Measurements from ENCODE around the gene PARVG.
"Not testable (repeated sequence)": the region's sequence is repeated elsewhere in the genome, so short reads cannot be mapped to it uniquely, and the experiment has no call there.

PARVG gene

DNA sequence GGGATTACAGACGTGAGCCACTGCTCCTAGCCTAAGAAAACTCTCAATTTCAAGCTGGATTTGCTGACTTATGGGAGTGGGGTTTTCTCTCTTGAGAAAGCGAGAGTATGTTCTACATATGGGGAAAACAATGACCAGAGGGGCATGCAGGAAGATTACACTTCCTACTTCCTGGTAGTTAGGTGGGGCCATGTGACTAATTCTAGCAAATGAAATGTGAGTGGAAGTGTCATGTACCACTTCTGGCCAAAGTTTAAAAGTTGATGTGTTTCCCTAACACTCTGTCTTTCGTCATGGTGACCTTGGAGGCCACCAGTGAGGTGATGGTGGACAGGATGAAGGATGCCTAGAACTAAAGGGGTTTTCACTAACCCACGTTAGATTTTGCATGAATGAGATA, 50.5 kb downstream of the PARVG start:
- no peak for DNase-seq (ENCODE audit: low read depth in 1 of 2, low spot score in 1 of 2)

GRCh38 chr22:44234372-44234771, 53.6 kb downstream of the PARVG start:
- not testable (repeated sequence) for H3K27me3 ChIP-seq (ENCODE audit: insufficient read depth, poor library complexity, severe bottlenecking); H3K27ac ChIP-seq (replicated peaks); DNase-seq (ENCODE audit: low read depth in 1 of 2, low spot score in 1 of 2); H3K4me3 ChIP-seq (replicated peaks; ENCODE audit: insufficient read depth, low read length)

More for the DNA sequence above, 50.5 kb downstream of the PARVG start:
- Histone ChIP-seq H3K27ac (replicated peaks) (no peak overlapping the region), H3K27me3 (ENCODE audit: insufficient read depth, poor library complexity, severe bottlenecking) (no peaks in the 10 kb centered on the region), H3K4me3 (replicated peaks; ENCODE audit: insufficient read depth, low read length) (no peak overlapping the region)
- TF ChIP-seq, protein P1, sequence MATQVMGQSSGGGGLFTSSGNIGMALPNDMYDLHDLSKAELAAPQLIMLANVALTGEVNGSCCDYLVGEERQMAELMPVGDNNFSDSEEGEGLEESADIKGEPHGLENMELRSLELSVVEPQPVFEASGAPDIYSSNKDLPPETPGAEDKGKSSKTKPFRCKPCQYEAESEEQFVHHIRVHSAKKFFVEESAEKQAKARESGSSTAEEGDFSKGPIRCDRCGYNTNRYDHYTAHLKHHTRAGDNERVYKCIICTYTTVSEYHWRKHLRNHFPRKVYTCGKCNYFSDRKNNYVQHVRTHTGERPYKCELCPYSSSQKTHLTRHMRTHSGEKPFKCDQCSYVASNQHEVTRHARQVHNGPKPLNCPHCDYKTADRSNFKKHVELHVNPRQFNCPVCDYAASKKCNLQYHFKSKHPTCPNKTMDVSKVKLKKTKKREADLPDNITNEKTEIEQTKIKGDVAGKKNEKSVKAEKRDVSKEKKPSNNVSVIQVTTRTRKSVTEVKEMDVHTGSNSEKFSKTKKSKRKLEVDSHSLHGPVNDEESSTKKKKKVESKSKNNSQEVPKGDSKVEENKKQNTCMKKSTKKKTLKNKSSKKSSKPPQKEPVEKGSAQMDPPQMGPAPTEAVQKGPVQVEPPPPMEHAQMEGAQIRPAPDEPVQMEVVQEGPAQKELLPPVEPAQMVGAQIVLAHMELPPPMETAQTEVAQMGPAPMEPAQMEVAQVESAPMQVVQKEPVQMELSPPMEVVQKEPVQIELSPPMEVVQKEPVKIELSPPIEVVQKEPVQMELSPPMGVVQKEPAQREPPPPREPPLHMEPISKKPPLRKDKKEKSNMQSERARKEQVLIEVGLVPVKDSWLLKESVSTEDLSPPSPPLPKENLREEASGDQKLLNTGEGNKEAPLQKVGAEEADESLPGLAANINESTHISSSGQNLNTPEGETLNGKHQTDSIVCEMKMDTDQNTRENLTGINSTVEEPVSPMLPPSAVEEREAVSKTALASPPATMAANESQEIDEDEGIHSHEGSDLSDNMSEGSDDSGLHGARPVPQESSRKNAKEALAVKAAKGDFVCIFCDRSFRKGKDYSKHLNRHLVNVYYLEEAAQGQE (IDR thresholded peaks at IDR 0.05; ENCODE audit: insufficient replicate concordance, low read depth), result no peak
- no peak for TF ChIP-seq POLR2AphosphoS5 (IDR thresholded peaks at IDR 0.05; ENCODE audit: low read depth)
- no peak for TF ChIP-seq SPI1 (IDR thresholded peaks at IDR 0.05; ENCODE audit: borderline replicate concordance, low read depth)
- no peak for TF ChIP-seq GABPA (IDR thresholded peaks at IDR 0.05; ENCODE audit: low read depth)
- TF ChIP-seq, protein P2, sequence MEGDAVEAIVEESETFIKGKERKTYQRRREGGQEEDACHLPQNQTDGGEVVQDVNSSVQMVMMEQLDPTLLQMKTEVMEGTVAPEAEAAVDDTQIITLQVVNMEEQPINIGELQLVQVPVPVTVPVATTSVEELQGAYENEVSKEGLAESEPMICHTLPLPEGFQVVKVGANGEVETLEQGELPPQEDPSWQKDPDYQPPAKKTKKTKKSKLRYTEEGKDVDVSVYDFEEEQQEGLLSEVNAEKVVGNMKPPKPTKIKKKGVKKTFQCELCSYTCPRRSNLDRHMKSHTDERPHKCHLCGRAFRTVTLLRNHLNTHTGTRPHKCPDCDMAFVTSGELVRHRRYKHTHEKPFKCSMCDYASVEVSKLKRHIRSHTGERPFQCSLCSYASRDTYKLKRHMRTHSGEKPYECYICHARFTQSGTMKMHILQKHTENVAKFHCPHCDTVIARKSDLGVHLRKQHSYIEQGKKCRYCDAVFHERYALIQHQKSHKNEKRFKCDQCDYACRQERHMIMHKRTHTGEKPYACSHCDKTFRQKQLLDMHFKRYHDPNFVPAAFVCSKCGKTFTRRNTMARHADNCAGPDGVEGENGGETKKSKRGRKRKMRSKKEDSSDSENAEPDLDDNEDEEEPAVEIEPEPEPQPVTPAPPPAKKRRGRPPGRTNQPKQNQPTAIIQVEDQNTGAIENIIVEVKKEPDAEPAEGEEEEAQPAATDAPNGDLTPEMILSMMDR (IDR thresholded peaks at IDR 0.05; ENCODE audit: insufficient read depth, low read length), result no peak

- Histone ChIP-seq H3K27me3 (ENCODE audit: insufficient read depth, poor library complexity, severe bottlenecking) (no peaks in the 10 kb centered on the region), H3K4me3 (replicated peaks; ENCODE audit: insufficient read depth, low read length) (no peak overlapping the region), H3K27ac (replicated peaks) (no peak overlapping the region)
- TF ChIP-seq POLR2AphosphoS5 (IDR thresholded peaks at IDR 0.05; ENCODE audit: low read depth), result no peak
- TF ChIP-seq, protein P1 (IDR thresholded peaks at IDR 0.05; ENCODE audit: insufficient replicate concordance, low read depth), result no peak
- DNase-seq (ENCODE audit: low read depth in 1 of 2, low spot score in 1 of 2), result no peak
Observed at GRCh38 chr22:44237290-44237689, 56.6 kb downstream of the PARVG start.

- DNase-seq (ENCODE audit: low read depth in 1 of 2, low spot score in 1 of 2); H3K27me3 ChIP-seq (ENCODE audit: insufficient read depth, poor library complexity, severe bottlenecking); H3K4me3 ChIP-seq (replicated peaks; ENCODE audit: insufficient read depth, low read length); H3K27ac ChIP-seq (replicated peaks): not testable (repeated sequence)
Observed at GRCh38 chr22:44241121-44241520, 60.4 kb downstream of the PARVG start.

DNA sequence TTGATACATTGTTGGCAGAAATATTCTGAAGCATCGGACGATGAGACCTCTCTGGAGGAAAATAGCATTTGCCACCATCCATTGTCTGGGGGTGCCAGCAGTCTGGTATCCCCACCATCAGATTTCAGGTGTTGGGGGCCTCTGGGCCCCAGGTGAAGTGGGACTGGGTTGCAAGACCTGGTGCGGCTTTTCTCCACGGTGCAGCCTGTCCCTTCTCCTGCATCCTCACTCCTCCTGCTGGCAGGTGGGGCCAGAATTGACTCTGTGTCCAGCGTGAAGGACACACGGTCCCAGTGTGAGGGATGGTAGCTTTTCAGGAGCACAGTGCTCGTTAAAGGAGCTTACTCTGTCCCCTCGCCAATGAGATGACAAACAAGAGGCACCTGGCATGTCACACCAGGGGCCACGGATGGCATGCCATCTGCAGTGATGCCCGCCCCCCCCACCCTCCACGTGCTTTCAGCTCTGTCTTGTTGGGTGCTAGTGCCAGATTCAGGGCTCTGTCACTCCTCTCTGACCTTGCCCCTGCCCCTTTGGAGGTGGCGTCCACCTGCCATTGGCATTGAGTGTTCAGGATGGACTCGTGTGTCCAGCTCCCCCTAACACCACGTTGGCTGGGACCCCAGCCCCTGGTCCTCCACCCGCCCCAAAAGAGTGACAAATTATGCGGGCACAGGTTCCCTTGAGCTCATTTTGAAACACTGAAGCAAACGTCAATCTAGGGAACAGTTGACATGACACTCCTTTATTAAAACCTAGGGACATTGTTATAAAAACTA, 62.4 kb downstream of the PARVG start:
- Histone ChIP-seq H3K27ac (replicated peaks) (no peak overlapping the region), H3K4me3 (replicated peaks; ENCODE audit: insufficient read depth, low read length) (no peak overlapping the region), H3K27me3 (ENCODE audit: insufficient read depth, poor library complexity, severe bottlenecking) (no peaks in the 10 kb centered on the region)
- no peak for DNase-seq (ENCODE audit: low read depth in 1 of 2, low spot score in 1 of 2)
- TF ChIP-seq POLR2AphosphoS5 (IDR thresholded peaks at IDR 0.05; ENCODE audit: low read depth) (no peak), GABPA (IDR thresholded peaks at IDR 0.05; ENCODE audit: low read depth) (no peak), SPI1 (IDR thresholded peaks at IDR 0.05; ENCODE audit: borderline replicate concordance, low read depth) (no peak)
- TF ChIP-seq, protein P1 (IDR thresholded peaks at IDR 0.05; ENCODE audit: insufficient replicate concordance, low read depth), result no peak
- TF ChIP-seq, protein P2 (IDR thresholded peaks at IDR 0.05; ENCODE audit: insufficient read depth, low read length), result no peak

All from HL-60 (cell line).